HepG2 (cell line): ENCODE measurements around the gene ELN. TPM values are rescaled to one million over a fixed set of nuclear protein-coding genes. Genes with fewer than 3 reads are reported as not detected.
A peak's percentile ranks its signal among the peaks of the same experiment; 100 is the strongest.
"Not testable (repeated sequence)": the region's sequence is repeated elsewhere in the genome, so short reads cannot be mapped to it uniquely, and the experiment has no call there.

Experiments used
- ATAC-seq: fragments of 200-7000 bp; cut with Tn5 transposase; 3 replicates; pipeline ENCODE4 v1.9.1; 2020; ENCODE audit warnings: mild to moderate bottlenecking, moderate library complexity
- BruUV-seq: library from RNA; stranded (reverse); fragments of 400-500 nt; replicated peaks from 2 replicates; lab custom pipeline; 2021; lab: Mats Ljungman, UMichigan
- CTCF ChIA-PET: fragments of 300-600 bp; formaldehyde crosslinking; extraction: SDS; loops from one replicate; lab custom pipeline; 2021; ENCODE audit warnings: low total read pairs, inconsistent platforms, low intra/inter-chr PET ratio; lab: Yijun Ruan, JAX
- POLR2A ChIA-PET: fragments of 350-600 bp; sonication (Branson Sonifier 250); formaldehyde crosslinking; loops from one replicate; lab custom pipeline; 2020; ENCODE audit warnings: antibody characterized with exemption, inconsistent platforms; lab: Yijun Ruan, JAX
- DNase-seq: peaks from one replicate; pipeline ENCODE4 v3.0.0-alpha.2; 2015; ENCODE audit warnings: low spot score
- FAIRE-seq: peaks from 3 replicates; lab custom pipeline; 2011; peaks lifted over from hg19 to GRCh38; lab: Jason Lieb, UNC
- H2AFZ ChIP-seq: one replicate; pipeline ENCODE4 v1.6.1; 2011; ENCODE audit warnings: low read length, inconsistent platforms
- H3K27ac ChIP-seq: fragments of 300-600 bp; 3 replicates; pipeline ENCODE4 v1.8.0; 2011; ENCODE audit warnings: mixed run types, mild to moderate bottlenecking, mixed read lengths, low read length, inconsistent platforms; ENCODE audit not compliant: insufficient read depth; ENCODE audit errors: extremely low read length
- H3K27me3 ChIP-seq, 2 experiments: fragments of 200-600 bp in 1 of 2; 2 replicates in 1 of 2; 3 replicates in 1 of 2; pipeline versions ENCODE4 v1.6.0 to v1.8.0; 2011; ENCODE audit warnings: low read length in 2 of 2, mild to moderate bottlenecking in 2 of 2, moderate library complexity in 2 of 2, inconsistent platforms in 1 of 2; ENCODE audit not compliant: insufficient read depth in 2 of 2, control insufficient read depth in 1 of 2
- H3K36me3 ChIP-seq, 2 experiments: fragments of 200-600 bp in 1 of 2; replicated peaks in 1 of 2; 2 replicates in 1 of 2; 3 replicates in 1 of 2; pipeline versions ENCODE4 v1.5.1 to v1.8.0; 2011; ENCODE audit warnings: low read length in 2 of 2, inconsistent platforms in 1 of 2; ENCODE audit not compliant: insufficient read depth in 2 of 2, control insufficient read depth in 1 of 2
- H3K4me1 ChIP-seq: 2 replicates; pipeline ENCODE4 v1.5.1; 2012; ENCODE audit warnings: low read length, inconsistent platforms; ENCODE audit not compliant: insufficient read depth
- H3K4me2 ChIP-seq: 2 replicates; pipeline ENCODE4 v1.6.0; 2011; ENCODE audit warnings: low read depth, low read length, inconsistent platforms
- H3K4me3 ChIP-seq, 3 experiments: fragments of 200-600 bp in 1 of 3; sonication (generic), shearing (Covaris generic) in 1 of 3; replicated peaks in 1 of 3; 2 replicates each; pipeline ENCODE4 v1.5.1; 2011 to 2016; ENCODE audit warnings: low read length in 3 of 3, inconsistent platforms in 2 of 3, low read depth in 2 of 3, mild to moderate bottlenecking in 2 of 3, control low read depth in 1 of 3, mixed read lengths in 1 of 3; ENCODE audit not compliant: insufficient read depth in 1 of 3
- H3K79me2 ChIP-seq: one replicate; pipeline ENCODE4 v1.6.1; 2011; ENCODE audit warnings: low read length, inconsistent platforms; ENCODE audit not compliant: insufficient read depth
- H3K9ac ChIP-seq: 2 replicates; pipeline ENCODE4 v1.6.0; 2011; ENCODE audit warnings: mild to moderate bottlenecking, low read depth, low read length, inconsistent platforms; ENCODE audit not compliant: insufficient read depth
- H3K9me3 ChIP-seq: 2 replicates; pipeline ENCODE4 v1.5.1; 2012; ENCODE audit warnings: mild to moderate bottlenecking, low read length
- H4K20me1 ChIP-seq: 2 replicates; pipeline ENCODE4 v1.6.0; 2011; ENCODE audit warnings: inconsistent platforms, mild to moderate bottlenecking, low read length, moderate library complexity; ENCODE audit not compliant: insufficient read depth
- KLF13 ChIP-seq: sonication (generic); formaldehyde crosslinking; IDR thresholded peaks from 2 replicates; pipeline ENCODE4 v1.4.0; 2020; ENCODE audit warnings: mild to moderate bottlenecking, missing genetic modification reagents
- PBX3 ChIP-seq: sonication (generic); formaldehyde crosslinking; IDR thresholded peaks from 2 replicates; pipeline ENCODE4 v1.8.1; 2023; ENCODE audit warnings: missing genetic modification reagents, inconsistent platforms, borderline replicate concordance
- WGBS: methylation state at CpG from one replicate; pipeline ENCODE4 v1.1.6; 2017; ENCODE audit warnings: low lambda C conversion rate; 5-methylcytosine and 5-hydroxymethylcytosine counted together
- in situ Hi-C: cut with HindIII; loops from 2 replicates; pipeline ENCODE4 v1.10.0; 2017; ENCODE audit warnings: low pct_unique_long_range_greater_than_20kb; ENCODE audit not compliant: extremely low pct_ligation_motif_present
- intact Hi-C: fragments of 100-400 bp; cut with micrococcal nuclease; formaldehyde crosslinking; loops from one replicate; pipeline ENCODE4 v1.10.0; 2022; ENCODE audit not compliant: unreplicated experiment
- polyA plus RNA-seq, 8 experiments: library from polyadenylated mRNA; depleted of rRNA in 3 of 8; stranded (reverse) in 7 of 8; unstranded in 1 of 8; fragments of >200 nt; fragmentation: Illumina TruSeq in 4 of 8; extraction: Trizol in 4 of 8; gene quantifications; 2 replicates each; pipeline versions ENCODE4 v1.2.1 to v1.2.3, GENCODE V29; 2011 to 2016; ENCODE audit warnings: low read depth in 4 of 8, missing spikeins in 1 of 8, mixed read lengths in 1 of 8; ENCODE audit not compliant: insufficient read depth in 1 of 8
- total RNA-seq, 5 experiments: library from RNA; depleted of rRNA; stranded (reverse); fragments of >200 nt; fragmentation: Illumina TruSeq; extraction: Trizol; gene quantifications; 2 replicates each; pipeline ENCODE4 v1.2.3, GENCODE V29; 2016; ENCODE audit warnings: low read depth in 1 of 5
- TF ChIP-seq, protein P1 (sequence below): sonication (generic); formaldehyde crosslinking; IDR thresholded peaks from 2 replicates; pipeline ENCODE4 v1.8.0; 2022; ENCODE audit warnings: mild to moderate bottlenecking, missing genetic modification reagents; ENCODE audit not compliant: insufficient replicate concordance

The ELN gene
- total and polyA plus RNA-seq, 2 of the 13 experiments (the other 11 are each of a cell fraction or from before 2014, with no cell fraction given): 0.15 to 0.37 TPM

- no peak for TF ChIP-seq PBX3 (CRISPR knock-in tag)
- TF ChIP-seq KLF13 (CRISPR knock-in tag): no peak
Observed at GRCh38 chr7:73978661-73979563, 49.1 kb upstream of the ELN start (continued).

DNA sequence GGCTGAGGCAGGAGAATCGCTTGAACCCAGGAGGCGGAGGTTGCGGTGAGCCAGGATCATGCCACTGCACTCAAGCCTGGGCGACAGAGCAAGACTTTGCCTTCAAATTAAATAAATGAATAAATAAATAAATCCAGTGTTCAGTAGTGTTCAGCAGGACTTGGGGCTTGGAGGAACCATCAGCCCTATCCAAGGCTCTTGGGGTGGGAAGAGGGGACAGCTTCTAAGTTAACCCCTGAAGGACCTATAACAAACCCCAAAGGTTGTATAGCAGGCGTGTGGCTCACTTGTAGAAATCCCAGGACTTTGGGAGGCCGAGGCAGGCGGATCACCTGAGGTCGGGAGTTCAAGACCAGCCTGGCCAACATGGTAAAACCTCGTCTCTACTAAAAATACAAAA is 48.3 kb upstream of the ELN start:
- H3K4me1 ChIP-seq: peaks cover 39% of the 10 kb centered on the region
- H3K36me3 ChIP-seq, H3K4me2 ChIP-seq, H3K27me3 ChIP-seq, intact Hi-C loops, ATAC-seq, H3K4me3 ChIP-seq: not testable (repeated sequence)
- ChIA-PET POLR2A (interaction anchor here (1.0 to 1.3 kb wide), 3 partner anchors 109 to 113 kb away, joined by 3 to 11 read pairs (median 4); no protein-coding TSS in a partner anchor), CTCF (interaction anchor here (1.6 kb wide), 1 partner anchor 113 kb away, joined by 12 read pairs; no protein-coding TSS in a partner anchor)
- 75% methylated on average over 9 of the region's 9 CpGs for WGBS
- peak overlapping the region; percentile 30 for H3K27ac ChIP-seq
- TF ChIP-seq, protein P1, sequence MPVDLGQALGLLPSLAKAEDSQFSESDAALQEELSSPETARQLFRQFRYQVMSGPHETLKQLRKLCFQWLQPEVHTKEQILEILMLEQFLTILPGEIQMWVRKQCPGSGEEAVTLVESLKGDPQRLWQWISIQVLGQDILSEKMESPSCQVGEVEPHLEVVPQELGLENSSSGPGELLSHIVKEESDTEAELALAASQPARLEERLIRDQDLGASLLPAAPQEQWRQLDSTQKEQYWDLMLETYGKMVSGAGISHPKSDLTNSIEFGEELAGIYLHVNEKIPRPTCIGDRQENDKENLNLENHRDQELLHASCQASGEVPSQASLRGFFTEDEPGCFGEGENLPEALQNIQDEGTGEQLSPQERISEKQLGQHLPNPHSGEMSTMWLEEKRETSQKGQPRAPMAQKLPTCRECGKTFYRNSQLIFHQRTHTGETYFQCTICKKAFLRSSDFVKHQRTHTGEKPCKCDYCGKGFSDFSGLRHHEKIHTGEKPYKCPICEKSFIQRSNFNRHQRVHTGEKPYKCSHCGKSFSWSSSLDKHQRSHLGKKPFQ (CRISPR knock-in tag): peak; percentile 34
- TF ChIP-seq, all 625 proteins: peak for 1; not testable (repeated sequence) for 624
- H3K79me2 ChIP-seq, BruUV-seq, H3K9me3 ChIP-seq, H3K9ac ChIP-seq, DNase-seq, H4K20me1 ChIP-seq, FAIRE-seq, H2AFZ ChIP-seq, in situ Hi-C loops: not testable (repeated sequence)
